ENCODE measurements around the gene CAMKK2.
"Not testable (repeated sequence)": the region's sequence is repeated elsewhere in the genome, so short reads cannot be mapped to it uniquely, and the experiment has no call there.

The CAMKK2 gene

GRCh38 chr12:121284551-121285390, 11.7 kb downstream of the CAMKK2 start:
- H3K4me3 ChIP-seq (ENCODE audit: low read depth, low read length) = no peak overlapping the region
- ChIA-PET POLR2A (no interaction called here), CTCF (interaction anchor here (1.0 kb wide), 1 partner anchor 50 kb away, joined by 3 read pairs; no protein-coding TSS in a partner anchor)
- no peak for TF ChIP-seq CTCF (IDR thresholded peaks at IDR 0.05; ENCODE audit: insufficient read depth, low read length, missing control alignments)
- no peak for DNase-seq (ENCODE audit: low read depth, low spot score)

GRCh38 chr12:121283841-121284240, 12.7 kb downstream of the CAMKK2 start:
- no peak for TF ChIP-seq CTCF (IDR thresholded peaks at IDR 0.05; ENCODE audit: insufficient read depth, low read length, missing control alignments)
- no peak for DNase-seq (ENCODE audit: low read depth, low spot score)
- H3K4me3 ChIP-seq (ENCODE audit: low read depth, low read length) = no peak overlapping the region
- POLR2A ChIA-PET = no interaction called here
- CTCF ChIA-PET = no interaction called here

GRCh38 chr12:121283388-121283787, 13.1 kb downstream of the CAMKK2 start:
- DNase-seq (ENCODE audit: low read depth, low spot score) = no peak
- TF ChIP-seq CTCF (IDR thresholded peaks at IDR 0.05; ENCODE audit: insufficient read depth, low read length, missing control alignments) = no peak
- POLR2A ChIA-PET = no interaction called here
- CTCF ChIA-PET = no interaction called here
- no peak overlapping the region for H3K4me3 ChIP-seq (ENCODE audit: low read depth, low read length)

GRCh38 chr12:121282910-121283309, 13.6 kb downstream of the CAMKK2 start:
- CTCF ChIA-PET; H3K4me3 ChIP-seq (ENCODE audit: low read depth, low read length); POLR2A ChIA-PET; DNase-seq (ENCODE audit: low read depth, low spot score): not testable (repeated sequence)

- H3K4me3 ChIP-seq (ENCODE audit: low read depth, low read length) = no peak overlapping the region
- POLR2A ChIA-PET = no interaction called here
- no peak for TF ChIP-seq CTCF (IDR thresholded peaks at IDR 0.05; ENCODE audit: insufficient read depth, low read length, missing control alignments)
- CTCF ChIA-PET = no interaction called here
- no peak for DNase-seq (ENCODE audit: low read depth, low spot score)
Measured at GRCh38 chr12:121282072-121282742, 14.3 kb downstream of the CAMKK2 start.

- H3K4me3 ChIP-seq (ENCODE audit: low read depth, low read length); DNase-seq (ENCODE audit: low read depth, low spot score); POLR2A ChIA-PET; CTCF ChIA-PET: not testable (repeated sequence)
Measured at GRCh38 chr12:121281116-121281515, 15.4 kb downstream of the CAMKK2 start.

GRCh38 chr12:121280531-121280930, 16.0 kb downstream of the CAMKK2 start:
- CTCF ChIA-PET; DNase-seq (ENCODE audit: low read depth, low spot score); POLR2A ChIA-PET: not testable (repeated sequence)

GRCh38 chr12:121279507-121279915, 17.0 kb downstream of the CAMKK2 start:
- CTCF ChIA-PET = interaction anchor here (1.1 kb wide), 1 partner anchor 55 kb away, joined by 3 read pairs; no protein-coding TSS in a partner anchor
- H3K4me3 ChIP-seq (ENCODE audit: low read depth, low read length) = no peak overlapping the region
- DNase-seq (ENCODE audit: low read depth, low spot score) = no peak
- POLR2A ChIA-PET = no interaction called here
- no peak for TF ChIP-seq CTCF (IDR thresholded peaks at IDR 0.05; ENCODE audit: insufficient read depth, low read length, missing control alignments)

More at GRCh38 chr12:121280531-121280930, 16.0 kb downstream of the CAMKK2 start:
- not testable (repeated sequence) for H3K4me3 ChIP-seq (ENCODE audit: low read depth, low read length)

Data from AG04449 (cell line).